Mucosa of rectum (tissue), 2 donors: ENCODE measurements around the gene SDHC.
A peak's percentile ranks its signal among the peaks of the same experiment; 100 is the strongest.

Experiments
- H3K27ac ChIP-seq, 2 donors: one replicate each; pipeline ENCODE4 v1.7.0; 2013; ENCODE audit warnings: inconsistent platforms in 2 of 2, low read depth in 2 of 2, low read length in 2 of 2
- H3K27me3 ChIP-seq, 2 donors: one replicate each; pipeline ENCODE4 v1.7.0; 2013; ENCODE audit warnings: low read length in 2 of 2; ENCODE audit not compliant: control insufficient read depth in 2 of 2, insufficient read depth in 2 of 2
- H3K36me3 ChIP-seq, 2 donors: one replicate each; pipeline ENCODE4 v1.7.0; 2013; ENCODE audit warnings: low read length in 2 of 2; ENCODE audit not compliant: control insufficient read depth in 2 of 2, insufficient read depth in 2 of 2
- H3K4me1 ChIP-seq, 2 donors: one replicate each; pipeline ENCODE4 v1.7.0; 2013; ENCODE audit warnings: low read length in 2 of 2, mild to moderate bottlenecking in 1 of 2; ENCODE audit not compliant: control insufficient read depth in 2 of 2, insufficient read depth in 2 of 2
- H3K4me3 ChIP-seq, 2 donors: one replicate each; pipeline ENCODE4 v1.7.0; 2013; ENCODE audit warnings: low read length in 2 of 2
- H3K9ac ChIP-seq, 2 donors: one replicate each; pipeline ENCODE4 v1.7.0; 2013; ENCODE audit warnings: low read length in 2 of 2, low read depth in 1 of 2, mild to moderate bottlenecking in 1 of 2
- H3K9me3 ChIP-seq, 2 donors: one replicate each; pipeline ENCODE4 v1.7.0; 2013; ENCODE audit warnings: low read length in 2 of 2; ENCODE audit not compliant: control insufficient read depth in 2 of 2
- donor health status: healthy.
- donor health status: Normal muscosa, but diverticular disease.

Gene SDHC

DNA sequence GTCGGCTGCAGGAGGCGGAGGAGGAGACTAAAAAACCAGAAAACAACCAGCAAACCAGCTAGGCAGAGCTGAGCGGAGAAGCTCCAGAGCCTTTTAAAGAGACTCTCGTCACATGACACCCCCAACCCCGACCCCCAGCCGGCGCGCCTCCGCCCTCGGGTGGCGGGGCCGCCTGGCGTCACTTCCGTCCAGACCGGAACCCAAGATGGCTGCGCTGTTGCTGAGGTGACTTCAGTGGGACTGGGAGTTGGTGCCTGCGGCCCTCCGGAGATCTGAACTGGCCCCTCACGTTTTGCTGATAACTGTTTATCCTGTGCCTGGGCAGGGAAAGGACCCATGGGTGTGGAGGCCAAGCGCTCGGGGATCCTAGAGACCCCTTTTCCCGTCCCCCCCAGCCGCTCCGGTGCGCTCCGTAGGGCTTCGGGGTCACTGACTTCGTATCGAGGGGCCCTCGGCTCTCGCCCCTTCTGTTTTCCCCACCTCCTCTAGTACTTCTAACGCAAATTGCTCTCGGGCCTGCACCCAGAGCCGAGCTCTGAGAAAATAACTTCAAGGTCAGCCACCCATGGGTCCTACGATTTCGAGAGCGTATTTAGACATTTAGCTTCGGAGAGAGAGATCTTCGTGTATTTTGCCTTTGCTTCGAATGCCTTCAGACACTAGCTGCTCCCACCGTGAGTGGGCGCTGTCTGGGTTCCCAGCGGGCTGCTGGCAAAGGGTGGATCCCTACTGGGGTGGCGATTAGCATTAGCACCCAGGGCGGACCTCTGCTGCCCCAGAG is at the start of gene SDHC:
Gene SDHC, plus strand, starts transcription at position 181 of the 781 bp plus-strand sequence. Its CDS starts 25 bp downstream, at position 206.
- Histone ChIP-seq H3K4me1 (peaks cover 6 to 10% of the 10 kb centered on the region in 2 donors), H3K9me3 (no peaks in the 10 kb centered on the region), H3K27me3 (peaks cover 0 to 5% of the 10 kb centered on the region in 2 donors), H3K27ac (peak within 1 kb of the TSS; percentile 92 to 93), H3K36me3 (peaks cover 0 to 3% of the 10 kb centered on the region in 2 donors), H3K9ac (peak within 1 kb of the TSS; percentile 97 to 98), H3K4me3 (peak within 1 kb of the TSS; percentile 92 to 98)

DNA sequence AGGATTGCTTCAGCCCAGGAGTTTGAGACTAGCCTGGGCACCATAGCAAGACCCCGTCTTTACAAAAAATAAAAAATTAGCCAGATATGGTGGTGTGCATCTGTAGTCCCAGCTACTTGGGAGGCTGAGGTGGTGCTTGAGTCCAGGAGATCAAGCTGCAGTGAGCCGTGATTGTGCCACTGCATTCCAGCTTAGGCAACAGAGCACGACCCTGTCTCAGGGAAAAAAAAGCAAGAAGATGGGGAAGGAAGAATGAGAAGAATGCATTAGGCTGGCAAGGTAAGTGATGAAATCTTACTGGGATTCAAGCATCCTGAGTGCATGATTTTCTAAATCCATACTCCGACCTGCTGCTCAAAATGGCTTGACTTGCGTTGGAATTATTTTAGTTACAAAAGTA is 48.9 kb upstream of the SDHC start:
- Histone ChIP-seq H3K4me3 (no peak overlapping the region), H3K27ac (no peak overlapping the region), H3K4me1 (peaks cover 2 to 4% of the 10 kb centered on the region in 2 donors), H3K36me3 (no peaks in the 10 kb centered on the region), H3K9ac (no peak overlapping the region), H3K9me3 (no peaks in the 10 kb centered on the region), H3K27me3 (peaks cover 8 to 10% of the 10 kb centered on the region in 2 donors)

DNA sequence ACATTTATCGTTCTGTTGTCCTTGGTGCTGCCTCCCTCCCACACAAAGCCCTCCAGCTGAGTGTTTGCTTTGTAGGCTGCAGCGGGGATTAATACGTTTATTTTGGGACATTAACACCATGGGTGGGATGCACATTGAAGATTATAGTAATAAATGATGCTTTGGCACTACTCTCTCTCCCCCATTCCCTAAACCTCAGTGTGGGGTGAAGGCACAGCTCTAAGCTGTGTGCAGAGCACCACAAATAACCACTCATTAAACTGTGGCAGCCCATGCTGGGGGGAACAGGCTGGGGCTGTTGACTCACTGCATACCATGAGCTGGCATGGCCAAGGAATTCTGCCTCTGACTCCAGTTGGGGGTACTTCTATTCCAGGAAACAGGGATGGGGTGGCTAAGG is 48.0 kb upstream of the SDHC start:
- Histone ChIP-seq H3K9me3 (no peaks in the 10 kb centered on the region), H3K9ac (no peak overlapping the region), H3K36me3 (no peaks in the 10 kb centered on the region), H3K4me3 (no peak overlapping the region), H3K27me3 (peaks cover 3 to 6% of the 10 kb centered on the region in 2 donors), H3K4me1 (peaks cover 0 to 3% of the 10 kb centered on the region in 2 donors), H3K27ac (no peak overlapping the region)

- no peak overlapping the region for H3K9ac ChIP-seq
- H3K27me3 ChIP-seq: no peaks in the 10 kb centered on the region
- no peak overlapping the region for H3K4me3 ChIP-seq
- no peaks in the 10 kb centered on the region for H3K4me1 ChIP-seq
- no peak overlapping the region for H3K27ac ChIP-seq
- H3K9me3 ChIP-seq: no peaks in the 10 kb centered on the region
- H3K36me3 ChIP-seq: no peaks in the 10 kb centered on the region
Observed at GRCh38 chr1:161266836-161267235, 47.3 kb upstream of the SDHC start.

DNA sequence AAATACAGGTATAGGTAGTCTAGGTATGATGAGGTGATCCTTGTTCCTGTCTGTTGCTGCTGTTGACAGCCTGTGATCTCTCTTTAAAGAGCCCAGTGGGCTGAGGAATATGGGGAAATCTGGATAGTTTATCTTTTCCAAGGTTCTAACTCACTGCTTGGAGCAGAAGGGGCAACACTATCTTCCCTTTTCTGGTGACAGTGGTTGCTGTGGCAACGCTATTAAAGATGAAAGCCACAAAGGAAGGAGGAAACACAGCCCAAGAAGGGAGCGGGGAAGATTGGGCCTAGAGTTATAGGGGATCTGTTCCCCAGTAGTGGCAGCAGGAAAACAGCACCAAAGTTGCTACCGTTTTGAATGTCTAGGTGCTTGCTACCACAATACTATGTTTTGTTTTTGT is 46.9 kb upstream of the SDHC start:
- Histone ChIP-seq H3K27ac (no peak overlapping the region), H3K4me1 (no peaks in the 10 kb centered on the region), H3K27me3 (no peaks in the 10 kb centered on the region), H3K36me3 (no peaks in the 10 kb centered on the region), H3K9ac (no peak overlapping the region), H3K4me3 (no peak overlapping the region), H3K9me3 (no peaks in the 10 kb centered on the region)

GRCh38 chr1:161273402-161273801 is 40.8 kb upstream of the SDHC start:
- Histone ChIP-seq H3K27ac (no peak overlapping the region), H3K9me3 (no peaks in the 10 kb centered on the region), H3K9ac (no peak overlapping the region), H3K36me3 (no peaks in the 10 kb centered on the region), H3K4me1 (no peaks in the 10 kb centered on the region), H3K27me3 (peaks cover 0 to 4% of the 10 kb centered on the region in 2 donors), H3K4me3 (no peak overlapping the region)

- Histone ChIP-seq H3K4me3 (no peak overlapping the region), H3K9me3 (no peaks in the 10 kb centered on the region), H3K27ac (no peak overlapping the region), H3K27me3 (peaks cover 0 to 4% of the 10 kb centered on the region in 2 donors), H3K36me3 (no peaks in the 10 kb centered on the region), H3K4me1 (no peaks in the 10 kb centered on the region), H3K9ac (no peak overlapping the region)
Observed at GRCh38 chr1:161274874-161275273, 39.3 kb upstream of the SDHC start.

- Histone ChIP-seq H3K4me1 (no peaks in the 10 kb centered on the region), H3K27me3 (no peaks in the 10 kb centered on the region), H3K9me3 (no peaks in the 10 kb centered on the region), H3K9ac (no peak overlapping the region), H3K36me3 (no peaks in the 10 kb centered on the region), H3K4me3 (no peak overlapping the region), H3K27ac (no peak overlapping the region)
Observed at GRCh38 chr1:161282991-161283390, 31.2 kb upstream of the SDHC start.

DNA sequence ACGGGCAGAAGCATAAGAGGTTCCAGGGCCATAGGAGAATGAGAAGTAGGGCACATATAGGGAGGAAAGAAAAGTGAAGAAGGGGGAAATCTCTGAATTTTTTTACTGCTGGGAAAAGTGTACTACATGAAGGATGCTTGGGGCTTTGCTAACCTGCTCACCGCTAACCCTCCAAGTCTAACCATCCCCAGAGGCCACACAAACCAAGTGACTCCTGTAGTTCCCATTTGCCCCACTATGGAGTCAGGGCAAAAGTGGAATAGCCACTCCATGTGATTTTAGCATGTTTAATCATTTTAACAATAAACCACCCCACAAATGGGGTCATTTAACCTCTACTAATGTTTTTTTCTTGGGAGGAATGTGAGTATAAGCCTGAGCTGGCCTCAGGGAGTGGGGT is 29.1 kb upstream of the SDHC start:
- Histone ChIP-seq H3K9ac (no peak overlapping the region), H3K27me3 (no peaks in the 10 kb centered on the region), H3K4me1 (no peaks in the 10 kb centered on the region), H3K36me3 (no peaks in the 10 kb centered on the region), H3K9me3 (no peaks in the 10 kb centered on the region), H3K4me3 (no peak overlapping the region), H3K27ac (no peak overlapping the region)

DNA sequence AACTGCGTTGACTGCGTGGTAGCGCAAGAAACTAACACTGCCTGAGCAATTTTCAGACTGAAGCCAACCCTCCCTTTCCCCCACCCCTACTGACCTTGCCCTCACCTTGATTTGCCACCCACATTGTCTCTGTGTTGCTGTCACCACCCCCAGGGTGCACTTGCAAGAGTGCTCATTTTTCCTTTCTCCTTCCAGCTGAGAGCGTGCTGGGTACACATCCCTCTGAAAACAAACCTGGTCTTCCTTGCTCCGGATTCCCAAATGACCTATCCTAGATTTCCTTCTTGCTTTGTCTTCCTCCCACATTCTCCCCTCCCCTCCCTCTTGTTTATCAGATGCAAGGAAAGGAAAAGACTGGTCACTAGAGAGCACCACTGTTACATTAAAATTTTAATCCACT is 28.7 kb upstream of the SDHC start:
- Histone ChIP-seq H3K27ac (no peak overlapping the region), H3K9ac (no peak overlapping the region), H3K4me1 (no peaks in the 10 kb centered on the region), H3K27me3 (no peaks in the 10 kb centered on the region), H3K9me3 (no peaks in the 10 kb centered on the region), H3K36me3 (no peaks in the 10 kb centered on the region), H3K4me3 (no peak overlapping the region)
